Liver (tissue), 3 donors: ENCODE data around the gene SNTA1.
"Not testable (repeated sequence)": the region's sequence is repeated elsewhere in the genome, so short reads cannot be mapped to it uniquely, and the experiment has no call there.

ENCODE experiments used
- EGR1 ChIP-seq, 2 donors: IDR thresholded peaks; 2 replicates each; pipeline ENCODE4 v1.6.1; 2016 to 2018; ENCODE audit warnings: antibody characterized with exemption in 2 of 2, low read depth in 2 of 2
- FOXA2 ChIP-seq: IDR thresholded peaks from 2 replicates; pipeline ENCODE4 v1.6.1; 2016; ENCODE audit warnings: antibody characterized with exemption
- RAD21 ChIP-seq, 2 donors: IDR thresholded peaks; 2 replicates each; pipeline ENCODE4 v1.6.1; 2016; ENCODE audit warnings: antibody characterized with exemption in 2 of 2, mild to moderate bottlenecking in 2 of 2
- YY1 ChIP-seq: IDR thresholded peaks from 2 replicates; pipeline ENCODE4 v1.6.1; 2016; ENCODE audit warnings: antibody characterized with exemption, mild to moderate bottlenecking
- TF ChIP-seq, protein P1 (sequence below): IDR thresholded peaks from 2 replicates; pipeline ENCODE4 v1.6.1; 2016; ENCODE audit warnings: antibody characterized with exemption, mild to moderate bottlenecking
- TF ChIP-seq, protein P2 (sequence below): fragments of 150-350 bp; IDR thresholded peaks from 2 replicates; pipeline ENCODE4 v1.5.1; 2017; ENCODE audit warnings: improper control_type of control experiment, low read depth, low read length; ENCODE audit not compliant: missing input control
- TF ChIP-seq, protein P3 (sequence below): IDR thresholded peaks from 2 replicates; pipeline ENCODE4 v1.6.1; 2016; ENCODE audit warnings: antibody characterized with exemption
- donor health status: healthy.
- donor health status: healthy.

DNA sequence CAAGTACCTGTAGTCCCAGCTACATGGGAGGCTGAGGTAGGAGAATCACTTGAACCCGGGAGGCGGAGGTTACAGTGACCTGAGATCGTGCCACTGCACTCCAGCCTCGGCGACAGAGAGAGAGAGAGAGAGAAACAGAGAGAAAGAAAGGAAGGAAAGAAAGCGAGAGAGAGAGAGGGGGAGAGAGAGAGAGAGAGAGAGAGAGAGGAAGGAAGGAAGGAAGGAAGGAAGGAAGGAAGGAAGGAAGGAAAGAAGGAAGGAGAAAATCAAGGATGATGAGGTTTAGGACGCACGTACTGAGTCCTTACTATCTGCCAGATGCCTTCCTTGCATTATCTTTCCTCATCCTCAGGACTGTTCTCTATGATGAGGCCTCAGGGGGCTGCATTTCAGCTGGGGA is 21.2 kb upstream of the SNTA1 start:
- TF ChIP-seq, protein P1, sequence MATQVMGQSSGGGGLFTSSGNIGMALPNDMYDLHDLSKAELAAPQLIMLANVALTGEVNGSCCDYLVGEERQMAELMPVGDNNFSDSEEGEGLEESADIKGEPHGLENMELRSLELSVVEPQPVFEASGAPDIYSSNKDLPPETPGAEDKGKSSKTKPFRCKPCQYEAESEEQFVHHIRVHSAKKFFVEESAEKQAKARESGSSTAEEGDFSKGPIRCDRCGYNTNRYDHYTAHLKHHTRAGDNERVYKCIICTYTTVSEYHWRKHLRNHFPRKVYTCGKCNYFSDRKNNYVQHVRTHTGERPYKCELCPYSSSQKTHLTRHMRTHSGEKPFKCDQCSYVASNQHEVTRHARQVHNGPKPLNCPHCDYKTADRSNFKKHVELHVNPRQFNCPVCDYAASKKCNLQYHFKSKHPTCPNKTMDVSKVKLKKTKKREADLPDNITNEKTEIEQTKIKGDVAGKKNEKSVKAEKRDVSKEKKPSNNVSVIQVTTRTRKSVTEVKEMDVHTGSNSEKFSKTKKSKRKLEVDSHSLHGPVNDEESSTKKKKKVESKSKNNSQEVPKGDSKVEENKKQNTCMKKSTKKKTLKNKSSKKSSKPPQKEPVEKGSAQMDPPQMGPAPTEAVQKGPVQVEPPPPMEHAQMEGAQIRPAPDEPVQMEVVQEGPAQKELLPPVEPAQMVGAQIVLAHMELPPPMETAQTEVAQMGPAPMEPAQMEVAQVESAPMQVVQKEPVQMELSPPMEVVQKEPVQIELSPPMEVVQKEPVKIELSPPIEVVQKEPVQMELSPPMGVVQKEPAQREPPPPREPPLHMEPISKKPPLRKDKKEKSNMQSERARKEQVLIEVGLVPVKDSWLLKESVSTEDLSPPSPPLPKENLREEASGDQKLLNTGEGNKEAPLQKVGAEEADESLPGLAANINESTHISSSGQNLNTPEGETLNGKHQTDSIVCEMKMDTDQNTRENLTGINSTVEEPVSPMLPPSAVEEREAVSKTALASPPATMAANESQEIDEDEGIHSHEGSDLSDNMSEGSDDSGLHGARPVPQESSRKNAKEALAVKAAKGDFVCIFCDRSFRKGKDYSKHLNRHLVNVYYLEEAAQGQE, result not testable (repeated sequence)
- TF ChIP-seq, protein P2, sequence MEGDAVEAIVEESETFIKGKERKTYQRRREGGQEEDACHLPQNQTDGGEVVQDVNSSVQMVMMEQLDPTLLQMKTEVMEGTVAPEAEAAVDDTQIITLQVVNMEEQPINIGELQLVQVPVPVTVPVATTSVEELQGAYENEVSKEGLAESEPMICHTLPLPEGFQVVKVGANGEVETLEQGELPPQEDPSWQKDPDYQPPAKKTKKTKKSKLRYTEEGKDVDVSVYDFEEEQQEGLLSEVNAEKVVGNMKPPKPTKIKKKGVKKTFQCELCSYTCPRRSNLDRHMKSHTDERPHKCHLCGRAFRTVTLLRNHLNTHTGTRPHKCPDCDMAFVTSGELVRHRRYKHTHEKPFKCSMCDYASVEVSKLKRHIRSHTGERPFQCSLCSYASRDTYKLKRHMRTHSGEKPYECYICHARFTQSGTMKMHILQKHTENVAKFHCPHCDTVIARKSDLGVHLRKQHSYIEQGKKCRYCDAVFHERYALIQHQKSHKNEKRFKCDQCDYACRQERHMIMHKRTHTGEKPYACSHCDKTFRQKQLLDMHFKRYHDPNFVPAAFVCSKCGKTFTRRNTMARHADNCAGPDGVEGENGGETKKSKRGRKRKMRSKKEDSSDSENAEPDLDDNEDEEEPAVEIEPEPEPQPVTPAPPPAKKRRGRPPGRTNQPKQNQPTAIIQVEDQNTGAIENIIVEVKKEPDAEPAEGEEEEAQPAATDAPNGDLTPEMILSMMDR, result not testable (repeated sequence)
- TF ChIP-seq, protein P3, sequence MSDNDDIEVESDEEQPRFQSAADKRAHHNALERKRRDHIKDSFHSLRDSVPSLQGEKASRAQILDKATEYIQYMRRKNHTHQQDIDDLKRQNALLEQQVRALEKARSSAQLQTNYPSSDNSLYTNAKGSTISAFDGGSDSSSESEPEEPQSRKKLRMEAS, result not testable (repeated sequence)
- TF ChIP-seq RAD21 (IDR thresholded peaks at IDR 0.05); EGR1 (IDR thresholded peaks at IDR 0.05; ENCODE audit: low read depth in 2 of 2); FOXA2; YY1: not testable (repeated sequence)
